OCI-LY7 (cell line): ENCODE data around the gene SLC16A8.
"Not testable (repeated sequence)": the region's sequence is repeated elsewhere in the genome, so short reads cannot be mapped to it uniquely, and the experiment has no call there.

Experiments used
- CTCF ChIP-seq: fragments of 200-600 bp; sonication (generic); conservative IDR thresholded peaks from 2 replicates; pipeline ENCODE4 v1.5.1; 2014; ENCODE audit warnings: mild to moderate bottlenecking, antibody characterized with exemption, low read length, moderate library complexity, mixed read lengths
- EZH2phosphoT487 ChIP-seq: fragments of 200-600 bp; sonication (generic); IDR thresholded peaks from 2 replicates; pipeline ENCODE4 v1.6.1; 2018; ENCODE audit warnings: low read depth, borderline replicate concordance, mild to moderate bottlenecking, mixed run types, antibody characterized with exemption, low read length, moderate library complexity, mixed read lengths

GRCh38 chr22:38079208-38079607 lies 4.8 kb downstream of the SLC16A8 start:
- TF ChIP-seq CTCF, EZH2phosphoT487: not testable (repeated sequence)
